Vagina (tissue), 2 donors: ENCODE data around the gene SLF1.

ENCODE experiments used
- POLR2A ChIP-seq, 2 donors: fragments of 450-650 bp; IDR thresholded peaks; one replicate each; pipeline ENCODE4 v1.6.1; 2017; ENCODE audit warnings: antibody characterized with exemption in 2 of 2, mild to moderate bottlenecking in 2 of 2, moderate library complexity in 2 of 2
- POLR2AphosphoS5 ChIP-seq, 2 donors: sonication (generic); formaldehyde crosslinking; IDR thresholded peaks; one replicate each; pipeline ENCODE4 v1.9.0; 2017; ENCODE audit warnings: antibody characterized with exemption in 2 of 2, mild to moderate bottlenecking in 2 of 2, low read depth in 1 of 2; ENCODE audit not compliant: insufficient read depth in 1 of 2
- TF ChIP-seq, protein P1 (sequence below), 3 experiments: fragments of 450-650 bp in 2 of 3; fragments of 200-600 bp in 1 of 3; sonication (generic) in 1 of 3; IDR thresholded peaks; one replicate each; pipeline ENCODE4 v1.5.1; 2017 to 2019; ENCODE audit warnings: antibody characterized with exemption in 3 of 3, mild to moderate bottlenecking in 2 of 3, moderate library complexity in 2 of 3

DNA sequence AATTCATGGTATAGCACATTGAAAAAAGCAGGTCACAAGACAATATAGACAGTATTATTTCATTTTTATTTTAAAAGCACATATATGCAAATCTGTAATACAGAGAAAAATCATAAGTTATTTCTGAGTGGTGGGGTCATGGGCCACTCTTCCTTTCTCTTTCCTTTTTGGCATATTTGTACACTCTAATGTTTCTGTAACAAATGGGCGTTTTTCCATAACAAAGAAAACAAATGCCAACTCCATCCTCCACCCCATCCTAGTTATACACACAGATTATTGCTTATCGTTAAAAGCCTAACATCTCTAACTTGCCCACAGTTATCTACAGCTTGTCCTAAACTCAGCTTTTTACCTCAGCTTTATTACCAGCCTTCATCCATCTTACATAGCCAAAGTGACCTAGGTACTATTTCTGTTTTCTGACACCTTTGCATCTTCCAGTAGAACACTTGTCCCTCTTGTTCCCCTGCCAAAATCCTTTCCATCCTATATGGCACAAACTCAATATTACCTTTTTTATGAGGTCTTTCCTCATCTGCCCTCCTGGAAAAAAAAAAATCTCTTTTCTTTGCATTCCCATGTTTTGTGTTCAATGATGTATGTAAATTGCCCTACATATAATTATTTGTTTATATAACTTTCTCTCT lies 4.2 kb upstream of the SLF1 start:
- TF ChIP-seq, protein P1, sequence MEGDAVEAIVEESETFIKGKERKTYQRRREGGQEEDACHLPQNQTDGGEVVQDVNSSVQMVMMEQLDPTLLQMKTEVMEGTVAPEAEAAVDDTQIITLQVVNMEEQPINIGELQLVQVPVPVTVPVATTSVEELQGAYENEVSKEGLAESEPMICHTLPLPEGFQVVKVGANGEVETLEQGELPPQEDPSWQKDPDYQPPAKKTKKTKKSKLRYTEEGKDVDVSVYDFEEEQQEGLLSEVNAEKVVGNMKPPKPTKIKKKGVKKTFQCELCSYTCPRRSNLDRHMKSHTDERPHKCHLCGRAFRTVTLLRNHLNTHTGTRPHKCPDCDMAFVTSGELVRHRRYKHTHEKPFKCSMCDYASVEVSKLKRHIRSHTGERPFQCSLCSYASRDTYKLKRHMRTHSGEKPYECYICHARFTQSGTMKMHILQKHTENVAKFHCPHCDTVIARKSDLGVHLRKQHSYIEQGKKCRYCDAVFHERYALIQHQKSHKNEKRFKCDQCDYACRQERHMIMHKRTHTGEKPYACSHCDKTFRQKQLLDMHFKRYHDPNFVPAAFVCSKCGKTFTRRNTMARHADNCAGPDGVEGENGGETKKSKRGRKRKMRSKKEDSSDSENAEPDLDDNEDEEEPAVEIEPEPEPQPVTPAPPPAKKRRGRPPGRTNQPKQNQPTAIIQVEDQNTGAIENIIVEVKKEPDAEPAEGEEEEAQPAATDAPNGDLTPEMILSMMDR (IDR thresholded peaks at IDR 0.05) = no peak
- no peak for TF ChIP-seq POLR2AphosphoS5 (IDR thresholded peaks at IDR 0.05; ENCODE audit: insufficient read depth in 1 of 2, low read depth in 1 of 2)
- TF ChIP-seq POLR2A (IDR thresholded peaks at IDR 0.05) = no peak
